ENCODE data around the gene CD36.

The CD36 gene

GRCh38 chr7:80635998-80636397 is 2.4 kb upstream of the CD36 start:
- no peak overlapping the region for H3K4me2 ChIP-seq
- no peaks in the 10 kb centered on the region for H3K4me1 ChIP-seq (ENCODE audit: low read depth, poor library complexity, severe bottlenecking)
- TF ChIP-seq CTCF (conservative IDR thresholded peaks at IDR 0.05; ENCODE audit: low read depth, low read length) = no peak
- no peaks in the 10 kb centered on the region for H3K27me3 ChIP-seq (ENCODE audit: insufficient read depth, low read depth)
- H3K9ac ChIP-seq = no peak overlapping the region
- H4K20me1 ChIP-seq (ENCODE audit: insufficient read depth) = no peaks in the 10 kb centered on the region
- no peak overlapping the region for H3K27ac ChIP-seq
- H3K4me3 ChIP-seq (IDR thresholded peaks at IDR 0.05; ENCODE audit: insufficient read depth, low read depth, low read length) = no peak overlapping the region
- H3K79me2 ChIP-seq (ENCODE audit: insufficient read depth, low read depth) = no peaks in the 10 kb centered on the region
- H2AFZ ChIP-seq (ENCODE audit: low read depth) = no peak overlapping the region
- H3K36me3 ChIP-seq (ENCODE audit: insufficient read depth) = no peaks in the 10 kb centered on the region

- no peaks in the 10 kb centered on the region for H4K20me1 ChIP-seq (ENCODE audit: insufficient read depth)
- no peaks in the 10 kb centered on the region for H3K36me3 ChIP-seq (ENCODE audit: insufficient read depth)
- no peaks in the 10 kb centered on the region for H3K27me3 ChIP-seq (ENCODE audit: insufficient read depth, low read depth)
- H3K79me2 ChIP-seq (ENCODE audit: insufficient read depth, low read depth) = no peaks in the 10 kb centered on the region
- no peak for TF ChIP-seq CTCF (conservative IDR thresholded peaks at IDR 0.05; ENCODE audit: low read depth, low read length)
- no peaks in the 10 kb centered on the region for H3K4me1 ChIP-seq (ENCODE audit: low read depth, poor library complexity, severe bottlenecking)
- H3K9ac ChIP-seq = no peak overlapping the region
- no peak overlapping the region for H2AFZ ChIP-seq (ENCODE audit: low read depth)
- H3K4me3 ChIP-seq (IDR thresholded peaks at IDR 0.05; ENCODE audit: insufficient read depth, low read depth, low read length) = no peak overlapping the region
- H3K4me2 ChIP-seq = no peak overlapping the region
- no peak overlapping the region for H3K27ac ChIP-seq
Measured at GRCh38 chr7:80636709-80637108, 1.7 kb upstream of the CD36 start.

GRCh38 chr7:80637454-80637853 is 988 bp upstream of the CD36 start:
- H3K27me3 ChIP-seq (ENCODE audit: insufficient read depth, low read depth) = no peaks in the 10 kb centered on the region
- no peak for TF ChIP-seq CTCF (conservative IDR thresholded peaks at IDR 0.05; ENCODE audit: low read depth, low read length)
- no peak overlapping the region for H3K27ac ChIP-seq

GRCh38 chr7:80639011-80639410 is 569 bp downstream of the CD36 start:
- Histone ChIP-seq H3K36me3 (ENCODE audit: insufficient read depth) (no peaks in the 10 kb centered on the region), H3K4me1 (ENCODE audit: low read depth, poor library complexity, severe bottlenecking) (no peaks in the 10 kb centered on the region), H3K9ac (no peak overlapping the region), H3K27ac (no peak overlapping the region), H3K4me2 (no peak overlapping the region), H4K20me1 (ENCODE audit: insufficient read depth) (no peaks in the 10 kb centered on the region), H3K4me3 (IDR thresholded peaks at IDR 0.05; ENCODE audit: insufficient read depth, low read depth, low read length) (no peak overlapping the region), H2AFZ (ENCODE audit: low read depth) (no peak overlapping the region), H3K79me2 (ENCODE audit: insufficient read depth, low read depth) (no peaks in the 10 kb centered on the region), H3K27me3 (ENCODE audit: insufficient read depth, low read depth) (no peaks in the 10 kb centered on the region)
- no peak for TF ChIP-seq CTCF (conservative IDR thresholded peaks at IDR 0.05; ENCODE audit: low read depth, low read length)

More at GRCh38 chr7:80637454-80637853, 988 bp upstream of the CD36 start:
- Histone ChIP-seq H4K20me1 (ENCODE audit: insufficient read depth) (no peaks in the 10 kb centered on the region), H3K79me2 (ENCODE audit: insufficient read depth, low read depth) (no peaks in the 10 kb centered on the region), H3K4me3 (IDR thresholded peaks at IDR 0.05; ENCODE audit: insufficient read depth, low read depth, low read length) (no peak overlapping the region), H3K36me3 (ENCODE audit: insufficient read depth) (no peaks in the 10 kb centered on the region), H3K4me2 (no peak overlapping the region), H3K9ac (no peak overlapping the region), H2AFZ (ENCODE audit: low read depth) (no peak overlapping the region), H3K4me1 (ENCODE audit: low read depth, poor library complexity, severe bottlenecking) (no peaks in the 10 kb centered on the region)

Data from KMS-11 (cell line).